ENCODE data around the gene MEI4.

Gene MEI4

GRCh38 chr6:77893391-77893790, 240.6 kb downstream of the MEI4 start:
- H3K9me3 Mint-ChIP-seq (ENCODE audit: low read depth) = peaks cover 22% of the 10 kb centered on the region
- H3K27ac Mint-ChIP-seq = no peak overlapping the region
- no peaks in the 10 kb centered on the region for H3K36me3 Mint-ChIP-seq
- H3K4me3 Mint-ChIP-seq = no peak overlapping the region
- no peaks in the 10 kb centered on the region for H3K4me1 Mint-ChIP-seq (ENCODE audit: low read depth)
- no peaks in the 10 kb centered on the region for H3K27me3 Mint-ChIP-seq

GRCh38 chr6:77906070-77906469, 253.2 kb downstream of the MEI4 start:
- Mint-ChIP-seq H3K27me3 (no peaks in the 10 kb centered on the region), H3K4me1 (ENCODE audit: low read depth) (no peaks in the 10 kb centered on the region), H3K27ac (no peak overlapping the region), H3K9me3 (ENCODE audit: low read depth) (peaks cover 35% of the 10 kb centered on the region), H3K36me3 (no peaks in the 10 kb centered on the region), H3K4me3 (no peak overlapping the region)

GRCh38 chr6:77910826-77911225, 258.0 kb downstream of the MEI4 start:
- Mint-ChIP-seq H3K27me3 (no peaks in the 10 kb centered on the region), H3K36me3 (no peaks in the 10 kb centered on the region)

GRCh38 chr6:77926198-77926751, 273.4 kb downstream of the MEI4 start:
- H3K9me3 Mint-ChIP-seq (ENCODE audit: low read depth) = peaks cover 8% of the 10 kb centered on the region
- no peak overlapping the region for H3K4me3 Mint-ChIP-seq
- no peak overlapping the region for H3K27ac Mint-ChIP-seq
- no peaks in the 10 kb centered on the region for H3K27me3 Mint-ChIP-seq
- no peaks in the 10 kb centered on the region for H3K4me1 Mint-ChIP-seq (ENCODE audit: low read depth)
- no peaks in the 10 kb centered on the region for H3K36me3 Mint-ChIP-seq

More at GRCh38 chr6:77910826-77911225, 258.0 kb downstream of the MEI4 start:
- H3K4me3 Mint-ChIP-seq = no peak overlapping the region
- no peaks in the 10 kb centered on the region for H3K4me1 Mint-ChIP-seq (ENCODE audit: low read depth)
- H3K27ac Mint-ChIP-seq = no peak overlapping the region
- peaks cover 55% of the 10 kb centered on the region for H3K9me3 Mint-ChIP-seq (ENCODE audit: low read depth)

GRCh38 chr6:77930382-77930781, 277.5 kb downstream of the MEI4 start:
- H3K27ac Mint-ChIP-seq = no peak overlapping the region
- H3K4me3 Mint-ChIP-seq = no peak overlapping the region
- no peaks in the 10 kb centered on the region for H3K36me3 Mint-ChIP-seq

GRCh38 chr6:77930952-77931351, 278.1 kb downstream of the MEI4 start:
- H3K9me3 Mint-ChIP-seq (ENCODE audit: low read depth) = peaks cover 5% of the 10 kb centered on the region
- no peak overlapping the region for H3K27ac Mint-ChIP-seq
- H3K4me1 Mint-ChIP-seq (ENCODE audit: low read depth) = no peaks in the 10 kb centered on the region
- H3K36me3 Mint-ChIP-seq = no peaks in the 10 kb centered on the region
- no peak overlapping the region for H3K4me3 Mint-ChIP-seq
- H3K27me3 Mint-ChIP-seq = no peaks in the 10 kb centered on the region

More at GRCh38 chr6:77930382-77930781, 277.5 kb downstream of the MEI4 start:
- Mint-ChIP-seq H3K4me1 (ENCODE audit: low read depth) (no peaks in the 10 kb centered on the region), H3K27me3 (no peaks in the 10 kb centered on the region), H3K9me3 (ENCODE audit: low read depth) (peaks cover 5% of the 10 kb centered on the region)

- H3K4me3 Mint-ChIP-seq = no peak overlapping the region
- no peaks in the 10 kb centered on the region for H3K36me3 Mint-ChIP-seq
Observed at GRCh38 chr6:77962070-77962469, 309.2 kb downstream of the MEI4 start.

GRCh38 chr6:77965449-77965848, 312.6 kb downstream of the MEI4 start:
- no peaks in the 10 kb centered on the region for H3K4me1 Mint-ChIP-seq (ENCODE audit: low read depth)
- no peak overlapping the region for H3K4me3 Mint-ChIP-seq
- H3K27ac Mint-ChIP-seq = no peak overlapping the region
- no peaks in the 10 kb centered on the region for H3K27me3 Mint-ChIP-seq
- peaks cover 22% of the 10 kb centered on the region for H3K9me3 Mint-ChIP-seq (ENCODE audit: low read depth)
- no peaks in the 10 kb centered on the region for H3K36me3 Mint-ChIP-seq

More at GRCh38 chr6:77962070-77962469, 309.2 kb downstream of the MEI4 start:
- H3K27me3 Mint-ChIP-seq = no peaks in the 10 kb centered on the region
- peaks cover 17% of the 10 kb centered on the region for H3K9me3 Mint-ChIP-seq (ENCODE audit: low read depth)
- no peak overlapping the region for H3K27ac Mint-ChIP-seq
- no peaks in the 10 kb centered on the region for H3K4me1 Mint-ChIP-seq (ENCODE audit: low read depth)

GRCh38 chr6:77972334-77972733, 319.5 kb downstream of the MEI4 start:
- no peak overlapping the region for H3K27ac Mint-ChIP-seq
- H3K27me3 Mint-ChIP-seq = no peaks in the 10 kb centered on the region
- H3K4me3 Mint-ChIP-seq = no peak overlapping the region
- peaks cover 5% of the 10 kb centered on the region for H3K9me3 Mint-ChIP-seq (ENCODE audit: low read depth)
- no peaks in the 10 kb centered on the region for H3K4me1 Mint-ChIP-seq (ENCODE audit: low read depth)
- H3K36me3 Mint-ChIP-seq = no peaks in the 10 kb centered on the region

All from activated naive CD8-positive, alpha-beta T cell (primary cell).